Epithelial cell of prostate (primary cell): ENCODE data around the gene STT3B.
"Not testable (repeated sequence)": the region's sequence is repeated elsewhere in the genome, so short reads cannot be mapped to it uniquely, and the experiment has no call there.

Source experiments
- DNase-seq: peaks from one replicate; pipeline ENCODE4 v3.0.0-alpha.2; 2011; ENCODE audit warnings: low read depth, low spot score
- H3K27ac ChIP-seq: fragments of 450-650 bp; 2 replicates; pipeline ENCODE4 v1.5.1; 2017; ENCODE audit warnings: mild to moderate bottlenecking

Gene STT3B

DNA sequence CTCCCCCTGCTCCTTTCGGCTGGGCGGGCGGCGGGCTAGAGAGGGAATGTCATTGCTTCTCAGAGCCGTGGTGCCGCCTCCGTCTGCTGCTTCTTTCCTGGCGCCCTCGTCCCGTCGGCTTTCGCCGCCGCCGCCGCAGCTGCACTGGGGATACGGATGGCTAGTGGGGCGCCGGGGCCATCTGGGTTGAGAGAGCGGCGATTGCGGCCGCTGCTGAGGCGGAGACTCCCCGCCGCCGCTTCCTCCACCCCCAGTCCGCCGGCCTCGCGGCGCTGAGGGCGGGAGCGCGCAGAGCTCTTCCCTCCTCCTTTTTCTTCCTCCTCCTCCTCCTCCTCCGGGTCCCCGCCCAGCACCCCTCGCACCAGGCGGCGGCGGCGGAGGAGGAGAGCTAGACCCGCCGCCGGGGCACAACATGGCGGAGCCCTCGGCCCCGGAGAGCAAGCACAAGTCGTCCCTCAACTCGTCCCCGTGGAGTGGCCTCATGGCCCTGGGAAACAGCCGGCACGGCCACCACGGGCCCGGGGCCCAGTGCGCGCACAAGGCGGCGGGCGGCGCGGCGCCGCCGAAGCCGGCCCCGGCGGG, at the start of gene STT3B:
STT3B (plus strand) TSS at position 339 of the 582 bp plus-strand sequence; CDS start at position 413, 74 bp downstream.
- peak; percentile 34 for DNase-seq
- H3K27ac ChIP-seq, result peak within 1 kb of the TSS; percentile 93

DNA sequence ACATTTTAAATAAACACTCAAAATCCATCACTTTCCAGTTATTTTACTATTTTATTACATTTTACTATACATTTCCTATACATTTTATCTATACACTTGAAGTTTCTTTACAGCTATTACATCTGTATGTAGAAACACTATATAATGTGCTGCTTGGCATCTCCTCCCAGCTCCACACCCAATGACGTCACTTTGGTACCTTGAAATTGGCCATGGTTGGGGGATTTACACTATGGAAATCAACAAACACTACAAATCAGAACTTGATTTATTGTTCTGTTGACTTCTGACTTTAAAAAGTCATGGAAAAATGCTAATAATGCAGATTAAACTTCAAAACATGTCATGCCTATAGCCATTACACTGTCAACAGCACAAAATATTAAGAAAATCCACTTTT, 48.9 kb upstream of the STT3B start:
- no peak for DNase-seq
- no peak overlapping the region for H3K27ac ChIP-seq

DNA sequence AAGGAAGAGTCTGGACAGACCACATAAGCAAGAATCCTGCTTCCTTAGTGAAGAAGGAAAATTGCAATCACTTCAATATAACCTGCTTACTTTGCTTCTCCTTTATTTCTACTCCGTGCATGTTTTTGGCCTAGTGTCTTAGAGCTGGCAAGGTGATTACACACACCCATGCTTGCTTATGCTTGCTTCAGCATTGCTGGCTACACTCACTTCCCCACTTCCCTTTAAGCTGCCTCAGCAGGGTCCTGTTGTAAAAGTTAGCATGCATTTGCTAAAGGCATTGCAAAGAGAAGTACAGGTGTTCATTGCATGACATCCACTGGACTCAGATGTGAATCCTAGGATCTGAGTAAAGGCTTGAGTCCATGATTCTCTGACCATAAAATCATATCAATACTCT, 47.5 kb upstream of the STT3B start:
- no peak overlapping the region for H3K27ac ChIP-seq
- DNase-seq, result no peak

DNA sequence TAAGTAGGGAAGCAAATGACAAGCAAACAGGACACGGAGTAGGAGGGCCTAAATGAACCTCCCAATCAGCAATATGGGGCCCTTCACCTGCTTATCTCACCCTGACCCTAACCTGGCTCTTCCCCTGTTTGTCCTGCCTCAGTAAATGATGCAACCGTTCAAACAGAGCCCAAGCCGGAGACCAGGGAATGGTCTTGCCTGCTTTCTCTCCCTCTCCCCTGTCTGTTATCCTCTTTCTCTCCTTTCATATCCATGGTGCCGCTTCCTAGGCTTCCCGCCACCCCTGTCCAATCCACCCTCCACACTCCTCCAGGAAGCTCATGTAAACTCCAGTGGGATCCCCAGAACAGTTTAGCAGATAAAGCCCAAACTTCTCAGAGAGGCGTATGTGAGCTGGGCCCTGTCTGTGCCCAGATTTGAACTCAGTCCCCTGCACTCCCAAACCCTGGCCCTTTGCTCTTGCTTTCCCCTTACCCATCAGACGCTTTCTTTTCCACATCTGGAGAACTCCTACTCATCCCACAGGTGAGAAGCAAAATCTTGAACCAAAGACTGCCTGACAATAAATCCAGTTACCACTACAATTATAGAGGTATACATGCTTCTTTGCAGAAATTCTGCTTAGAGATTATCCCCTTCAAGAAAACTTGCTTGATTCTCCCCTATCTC, 45.7 kb upstream of the STT3B start:
- no peak for DNase-seq
- no peak overlapping the region for H3K27ac ChIP-seq

DNA sequence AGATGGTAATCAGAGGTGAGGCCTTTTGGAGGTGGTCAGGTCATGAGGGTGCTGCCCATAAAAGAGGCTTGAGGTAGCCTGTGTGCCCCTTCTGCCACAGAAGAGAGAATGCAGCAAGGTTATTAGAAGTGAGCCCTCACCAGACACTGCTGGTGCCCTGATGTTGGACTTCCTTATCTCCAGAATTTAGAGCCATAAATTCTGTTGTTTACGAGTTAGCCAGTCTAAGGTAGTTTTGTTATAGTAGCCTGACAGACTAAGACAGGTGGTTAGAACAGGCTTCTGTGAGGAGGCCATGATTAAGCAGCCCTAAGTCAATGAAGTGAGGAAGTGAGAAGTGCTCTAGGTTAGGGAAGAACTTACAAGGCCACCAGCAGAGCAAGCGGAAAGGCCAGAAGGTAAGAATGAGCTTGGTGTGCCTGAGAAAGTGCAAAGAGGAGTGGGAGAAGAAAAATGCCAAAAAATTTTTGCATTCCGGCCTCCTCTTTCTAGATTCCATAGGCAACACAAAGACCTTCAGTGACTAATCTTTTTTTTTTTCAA, 44.2 kb upstream of the STT3B start:
- DNase-seq, result no peak
- no peak overlapping the region for H3K27ac ChIP-seq

DNA sequence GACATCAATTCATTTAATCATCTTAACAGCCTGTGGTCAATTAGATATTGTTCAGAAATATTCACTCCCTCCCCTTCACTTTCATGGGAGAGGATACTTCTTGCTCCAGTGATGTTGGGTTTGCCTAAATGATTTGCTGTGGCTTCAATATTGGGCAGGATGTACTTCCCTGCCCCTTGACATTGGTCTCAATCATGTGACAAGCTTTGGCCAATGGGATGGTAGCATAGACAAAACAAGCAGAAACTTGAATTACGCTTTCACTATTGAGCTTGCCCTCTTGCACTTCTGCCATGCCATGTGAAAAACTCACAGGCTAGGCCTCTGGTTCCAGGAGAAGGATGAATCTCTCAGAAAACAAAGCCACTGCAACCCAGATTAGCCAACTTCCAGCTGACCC, 42.2 kb upstream of the STT3B start:
- no peak for DNase-seq
- H3K27ac ChIP-seq, result no peak overlapping the region

DNA sequence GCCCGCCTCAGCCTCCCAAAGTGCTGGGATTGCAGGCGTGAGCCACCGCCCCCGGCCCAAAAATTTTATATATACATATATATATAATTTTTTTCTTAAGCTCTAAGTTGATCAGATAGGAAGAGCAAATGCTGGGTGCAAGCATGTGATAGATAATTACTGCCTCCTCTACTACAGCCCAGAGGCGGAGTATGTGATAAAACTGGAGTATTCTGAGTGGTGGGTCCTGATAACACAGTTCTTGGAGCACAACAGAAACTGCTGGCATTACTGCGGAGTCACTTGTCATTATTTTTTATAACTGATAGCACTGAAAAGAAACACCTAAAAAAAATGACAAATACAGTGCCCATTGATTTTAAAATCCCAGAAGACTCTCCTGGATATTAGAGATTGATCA, 41.1 kb upstream of the STT3B start:
- no peak overlapping the region for H3K27ac ChIP-seq
- no peak for DNase-seq

DNA sequence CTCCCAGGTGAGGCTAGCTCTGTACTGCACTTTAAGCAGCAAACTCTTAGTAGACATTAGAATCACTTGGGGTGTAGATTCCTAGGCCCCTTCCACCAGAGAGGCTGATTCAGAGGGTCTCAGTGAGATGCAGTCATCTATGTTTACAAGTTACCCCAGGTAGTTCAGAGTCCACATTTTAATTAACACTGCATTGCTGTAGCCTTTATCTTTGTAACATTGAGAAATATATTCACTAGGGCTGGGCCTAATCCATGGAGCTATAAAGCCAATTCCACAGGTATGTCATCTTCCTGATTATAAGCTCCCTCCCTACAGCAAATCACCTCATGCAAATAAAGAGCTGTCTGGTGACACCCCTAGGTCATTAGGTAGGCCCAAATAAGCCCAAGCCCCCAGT, 39.6 kb upstream of the STT3B start:
- H3K27ac ChIP-seq, result no peak overlapping the region
- DNase-seq, result no peak

DNA sequence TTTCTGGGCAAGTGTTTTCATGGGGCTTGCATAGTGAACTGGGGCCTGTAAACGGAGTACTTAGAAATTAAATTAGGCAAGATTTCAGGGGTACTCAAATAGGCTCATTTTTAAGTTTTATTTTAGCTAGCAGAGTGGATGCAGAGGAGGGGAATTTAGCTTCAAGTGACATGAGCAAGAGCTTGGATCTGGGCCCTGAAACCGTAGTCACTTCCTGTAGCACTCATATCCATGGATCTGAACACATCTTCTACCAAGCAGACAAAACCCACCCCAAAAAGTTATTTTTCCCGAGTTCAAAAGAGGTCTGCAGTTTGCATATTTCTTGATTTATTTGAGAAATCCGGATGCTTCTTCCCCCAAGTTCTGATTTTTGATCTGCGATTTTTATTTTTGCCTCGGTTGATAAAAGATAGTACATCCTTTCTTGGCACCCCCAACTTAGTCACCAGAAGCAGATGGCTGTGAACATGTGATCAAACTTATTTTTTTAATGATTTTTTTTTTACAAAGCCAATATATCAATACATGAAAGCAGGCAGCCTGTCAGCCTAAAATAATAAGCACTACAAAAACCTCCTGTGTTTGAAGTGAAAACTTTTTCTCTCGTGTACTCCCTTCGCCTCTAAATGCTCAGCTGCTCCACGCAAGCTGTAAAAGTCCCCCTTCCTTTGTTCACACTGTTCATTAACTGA, 36.6 kb upstream of the STT3B start:
- no peak overlapping the region for H3K27ac ChIP-seq
- DNase-seq, result no peak

DNA sequence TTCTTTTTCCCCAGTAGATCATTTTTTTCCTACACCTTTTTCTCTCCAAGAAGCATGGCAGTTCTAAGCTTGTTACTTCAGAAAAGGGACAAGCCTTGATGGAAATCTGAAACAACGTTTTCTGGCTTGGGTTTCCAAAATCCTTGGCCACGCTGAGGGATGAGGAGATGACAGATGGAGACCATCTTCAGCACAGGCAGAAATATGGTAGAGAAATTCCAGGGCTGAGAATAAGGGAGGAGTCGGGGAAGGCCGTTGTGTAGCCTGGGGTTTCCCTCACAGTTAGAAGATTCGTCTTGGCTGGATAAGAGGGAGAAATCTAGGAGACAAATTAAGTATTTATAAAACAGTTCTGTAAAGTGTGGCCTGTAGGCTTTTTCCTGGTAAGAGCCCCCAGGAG, 33.9 kb upstream of the STT3B start:
- DNase-seq, result no peak
- H3K27ac ChIP-seq, result no peak overlapping the region

DNA sequence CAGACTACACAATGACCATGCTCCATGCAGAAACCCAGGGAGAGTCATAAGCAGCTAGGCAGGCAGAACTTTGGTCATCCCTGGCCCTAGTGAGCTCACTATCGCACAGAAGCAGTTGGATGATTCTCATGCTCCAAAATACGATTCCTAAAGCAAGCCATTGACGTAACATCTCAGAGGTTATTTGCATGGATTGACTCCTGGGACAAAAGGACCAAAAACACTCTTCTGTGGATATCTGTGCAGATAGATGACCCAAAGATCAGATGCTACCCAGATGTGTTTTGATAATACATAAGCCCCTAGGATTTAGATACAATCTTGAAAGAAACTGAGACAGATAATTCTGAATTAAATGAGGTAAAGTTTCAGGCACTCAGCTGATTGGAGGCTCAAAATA, 33.4 kb upstream of the STT3B start:
- DNase-seq, result no peak
- H3K27ac ChIP-seq, result no peak overlapping the region

DNA sequence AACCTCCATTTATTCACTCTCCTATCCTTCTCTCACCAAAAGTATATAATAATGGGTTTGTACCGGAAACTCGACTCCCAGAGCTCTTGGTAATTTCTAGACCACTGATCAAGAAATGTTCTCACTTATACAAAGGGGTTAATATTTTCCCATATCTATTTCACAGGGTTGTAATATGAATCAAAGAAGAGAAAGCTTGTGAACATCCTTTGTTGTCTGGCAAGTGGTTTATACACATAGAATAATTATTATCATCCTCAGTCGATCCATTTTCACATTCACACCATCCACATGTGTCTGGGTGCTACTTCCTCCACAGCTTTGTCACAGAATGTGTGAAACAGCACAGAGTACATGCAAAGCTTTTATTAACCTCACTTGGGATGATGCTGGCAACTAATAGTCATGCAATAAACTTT, 29.9 kb upstream of the STT3B start:
- H3K27ac ChIP-seq, result no peak overlapping the region
- DNase-seq, result no peak

DNA sequence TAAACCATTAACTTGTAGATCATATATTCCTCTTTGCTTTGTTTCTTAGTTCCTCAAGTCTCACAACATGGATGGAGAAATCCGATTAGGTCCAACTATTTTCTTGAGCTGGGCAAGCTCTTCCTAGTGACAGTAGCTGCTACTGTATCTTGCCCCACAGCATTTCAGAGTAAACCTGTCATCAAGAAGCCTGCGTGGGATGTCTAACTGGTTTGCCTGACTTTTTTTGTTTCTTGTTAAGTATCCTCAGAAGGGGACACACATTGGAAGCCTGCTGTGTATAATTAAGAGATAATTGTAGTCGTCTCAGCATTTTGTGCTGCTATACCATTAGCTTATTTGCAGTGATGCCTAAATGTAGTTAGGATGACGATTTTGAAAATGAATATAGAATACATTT, 29.3 kb upstream of the STT3B start:
- no peak overlapping the region for H3K27ac ChIP-seq

DNA sequence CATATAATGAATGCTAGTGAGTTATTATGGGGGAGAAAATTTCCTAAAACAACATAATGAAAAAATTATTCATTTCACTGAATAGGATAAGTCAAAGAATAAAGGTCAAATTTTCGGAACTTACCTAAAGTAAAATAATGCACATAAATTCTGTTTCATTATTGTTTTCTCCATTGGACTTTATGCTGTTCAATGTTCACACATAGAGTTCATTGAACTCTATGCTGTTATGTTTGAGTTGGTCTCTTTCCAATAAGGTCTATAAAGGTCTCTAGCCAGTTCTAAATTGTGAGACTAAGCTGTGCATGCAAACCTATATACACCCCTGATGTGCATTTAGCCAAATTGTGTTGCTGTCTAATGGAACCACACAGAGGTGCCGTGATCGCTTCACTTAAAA, 28.5 kb upstream of the STT3B start:
- DNase-seq, result no peak
- H3K27ac ChIP-seq, result no peak overlapping the region

More for the DNA sequence above, 29.3 kb upstream of the STT3B start:
- peak; percentile 12 for DNase-seq

DNA sequence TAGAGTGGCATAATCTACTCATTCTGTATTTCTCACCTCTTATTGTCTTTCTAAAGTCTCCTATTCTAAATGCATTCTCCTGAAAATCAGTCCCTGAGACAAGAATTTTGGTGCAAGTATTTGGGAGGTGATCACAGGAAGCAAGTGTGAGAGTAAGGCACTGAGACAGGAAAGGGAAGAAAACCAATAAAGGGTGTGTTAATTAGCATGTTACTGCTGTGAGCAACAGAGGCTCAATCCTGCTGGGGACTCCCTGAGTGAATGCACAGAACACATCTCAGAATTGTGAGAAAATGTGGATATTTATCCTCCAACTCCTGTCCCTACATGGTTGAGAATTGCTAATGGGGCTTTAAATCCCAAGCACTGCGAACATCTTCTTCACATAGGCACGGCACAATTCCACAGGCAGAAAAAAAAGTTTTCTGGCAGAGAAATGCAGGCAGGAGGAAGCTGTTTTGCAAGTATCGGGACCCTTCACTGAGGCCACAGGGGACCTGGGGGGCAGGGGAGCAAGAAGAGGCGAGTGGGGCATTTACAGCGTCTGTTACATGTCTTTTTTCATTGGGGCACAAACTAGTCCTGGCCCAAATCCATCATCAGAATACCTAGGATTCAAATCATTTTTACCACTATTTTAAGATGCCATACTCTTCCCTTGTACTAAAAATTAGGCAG, 27.2 kb upstream of the STT3B start:
- no peak overlapping the region for H3K27ac ChIP-seq
- no peak for DNase-seq

DNA sequence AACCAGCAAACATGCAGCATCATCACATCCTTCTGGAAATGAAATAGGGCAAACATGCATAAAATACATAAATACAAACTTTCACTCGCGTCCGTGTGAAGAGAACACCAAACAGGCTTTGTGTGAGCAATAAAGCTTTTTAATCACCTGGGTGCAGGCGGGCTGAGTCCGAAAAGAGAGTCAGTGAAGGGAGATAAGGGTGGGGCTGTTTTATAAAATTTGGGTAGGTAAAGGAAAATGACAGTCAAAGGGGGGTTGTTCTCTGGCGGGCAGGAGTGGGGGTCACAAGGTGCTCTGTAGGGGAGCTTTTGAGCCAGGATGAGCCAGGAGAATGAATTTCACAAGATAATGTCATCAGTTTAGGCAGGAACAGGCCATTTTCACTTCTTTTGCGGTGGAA, 26.2 kb upstream of the STT3B start:
- DNase-seq, H3K27ac ChIP-seq: not testable (repeated sequence)

DNA sequence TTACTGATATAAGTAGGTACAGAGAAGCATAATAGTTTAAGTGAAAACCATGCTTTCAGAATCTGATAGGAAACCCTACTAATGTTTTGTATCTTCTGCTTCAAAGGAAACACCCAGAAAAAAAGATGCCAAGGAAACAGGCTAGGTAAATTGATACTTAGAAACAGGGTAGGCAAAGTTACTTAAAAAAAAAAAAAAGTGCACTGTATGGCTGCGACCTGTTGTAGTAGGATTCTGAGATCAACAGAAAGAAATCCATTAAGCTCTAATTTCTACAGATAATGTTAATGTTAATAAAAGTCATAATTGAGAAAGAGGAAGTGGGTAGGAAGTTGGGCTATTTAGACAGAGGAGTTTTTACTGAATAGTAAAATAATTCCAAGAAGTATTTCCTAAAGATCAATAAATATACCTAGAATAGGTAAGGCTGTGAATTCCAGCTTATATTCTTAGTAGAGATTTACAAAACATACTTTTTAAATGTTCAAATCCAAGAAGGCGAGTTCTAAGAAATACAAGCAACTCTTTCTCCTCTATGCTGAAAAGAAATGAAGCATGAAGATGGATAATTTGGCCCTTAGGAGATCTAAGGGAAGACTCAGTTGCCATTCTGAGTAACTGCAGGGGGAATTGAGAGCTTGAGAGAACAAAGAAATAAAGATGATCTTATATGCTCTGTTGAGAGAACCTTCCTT, 24.1 kb upstream of the STT3B start:
- no peak for DNase-seq
- no peak overlapping the region for H3K27ac ChIP-seq

DNA sequence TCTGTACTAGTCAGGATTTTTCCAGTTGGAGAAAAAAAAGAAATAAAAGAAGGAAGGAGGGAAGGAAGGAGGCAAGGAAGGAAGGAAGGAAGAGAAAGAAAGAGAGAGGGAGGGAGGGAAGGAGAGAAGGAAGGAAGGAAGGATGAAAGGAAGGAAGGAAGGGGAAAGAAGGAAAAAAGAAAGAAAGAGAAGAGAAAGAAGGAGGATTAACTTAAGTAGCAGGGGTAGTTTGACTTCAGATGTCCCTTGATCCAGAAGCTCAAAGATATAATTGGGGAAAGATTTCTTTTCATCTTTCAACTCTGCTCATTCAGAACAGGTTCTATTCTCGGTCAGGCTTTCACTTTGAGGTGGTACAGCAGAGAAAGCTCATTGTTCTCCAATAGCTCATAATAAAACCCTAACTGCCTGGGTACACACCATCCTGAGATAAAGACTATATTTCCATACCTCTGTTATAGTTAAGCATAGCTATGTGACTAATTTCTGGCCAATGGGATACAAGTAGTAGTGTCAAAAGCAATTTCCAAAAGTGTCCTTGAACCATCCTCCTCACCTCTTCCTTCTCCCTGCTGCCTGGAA, 23.5 kb upstream of the STT3B start:
- H3K27ac ChIP-seq, result no peak overlapping the region
- DNase-seq, result no peak

DNA sequence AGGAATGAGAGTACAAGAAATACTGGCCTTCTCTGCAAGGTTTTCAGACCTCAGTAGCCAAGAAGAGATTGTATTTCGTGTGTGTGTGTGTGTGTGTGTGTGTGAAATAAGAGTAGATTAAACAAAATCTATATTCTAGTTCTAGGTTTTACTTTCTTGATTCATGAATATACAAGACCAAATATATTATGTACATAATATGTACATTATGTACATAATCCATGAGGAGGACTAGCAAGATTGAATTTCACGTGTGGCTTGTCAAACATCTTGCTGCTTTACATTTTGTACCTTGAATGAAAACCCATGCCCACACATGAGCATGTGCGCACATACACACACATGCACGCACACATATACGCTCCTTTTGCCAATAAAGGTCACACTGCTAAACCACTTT, 18.2 kb upstream of the STT3B start:
- H3K27ac ChIP-seq, result no peak overlapping the region
- DNase-seq, result no peak
